ENCODE data around the gene MANSC1.

MANSC1 gene

GRCh38 chr12:12282202-12282601 is 67.8 kb downstream of the MANSC1 start:
- TF ChIP-seq CTCF (IDR thresholded peaks at IDR 0.05; ENCODE audit: insufficient read depth, low read length, poor library complexity, severe bottlenecking): no peak
- no peak for TF ChIP-seq EZH2phosphoT487 (conservative IDR thresholded peaks at IDR 0.05; ENCODE audit: low read length)
- no peak overlapping the region for H3K9ac ChIP-seq (ENCODE audit: low read length)
- H3K4me2 ChIP-seq (ENCODE audit: low read depth, low read length, poor library complexity, severe bottlenecking): no peak overlapping the region
- no peaks in the 10 kb centered on the region for H3K9me3 ChIP-seq (ENCODE audit: insufficient read depth, low read length)
- H3F3A ChIP-seq (ENCODE audit: insufficient read depth): no peaks in the 10 kb centered on the region
- no peaks in the 10 kb centered on the region for H3K27me3 ChIP-seq (ENCODE audit: low read length)
- H3K27ac ChIP-seq (ENCODE audit: low read depth, low read length): no peak overlapping the region
- H4K20me1 ChIP-seq (ENCODE audit: low read depth, low read length): no peaks in the 10 kb centered on the region
- no peaks in the 10 kb centered on the region for H3K9me2 ChIP-seq (replicated peaks; ENCODE audit: insufficient read depth, low read length)
- no peak overlapping the region for H2AFZ ChIP-seq (ENCODE audit: low read depth, low read length, severe bottlenecking)
- no peaks in the 10 kb centered on the region for H3K36me3 ChIP-seq (ENCODE audit: low read length)
- no peak overlapping the region for H3K4me3 ChIP-seq (ENCODE audit: insufficient read depth, low read length, poor library complexity, severe bottlenecking)
- no peaks in the 10 kb centered on the region for H3K79me2 ChIP-seq (ENCODE audit: insufficient read depth, low read length)

DNA sequence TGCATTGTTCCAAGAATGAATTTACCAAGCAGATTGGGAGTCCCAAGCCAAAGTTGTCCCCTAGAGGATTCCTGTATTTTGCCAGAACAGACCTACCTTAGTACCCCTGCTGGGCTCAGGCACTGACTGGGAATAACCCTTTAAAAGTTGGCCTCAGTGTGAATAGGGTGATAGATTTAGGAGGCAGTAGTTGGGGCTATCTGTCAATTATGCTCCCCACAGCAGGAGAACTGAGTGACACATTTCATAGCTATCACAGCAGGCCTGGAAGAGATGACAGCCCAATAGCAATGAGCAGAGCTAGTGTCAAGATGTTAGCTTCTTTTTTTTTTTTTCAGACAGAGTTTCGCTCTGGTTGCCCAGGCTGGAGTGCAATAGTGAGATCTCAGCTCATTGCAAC is 68.9 kb downstream of the MANSC1 start:
- Histone ChIP-seq H3K9ac (ENCODE audit: low read length) (no peak overlapping the region), H3K27ac (ENCODE audit: low read depth, low read length) (no peak overlapping the region), H3K9me2 (replicated peaks; ENCODE audit: insufficient read depth, low read length) (no peaks in the 10 kb centered on the region), H3K79me2 (ENCODE audit: insufficient read depth, low read length) (no peaks in the 10 kb centered on the region), H3F3A (ENCODE audit: insufficient read depth) (no peaks in the 10 kb centered on the region), H3K4me3 (ENCODE audit: insufficient read depth, low read length, poor library complexity, severe bottlenecking) (no peak overlapping the region), H3K4me2 (ENCODE audit: low read depth, low read length, poor library complexity, severe bottlenecking) (no peak overlapping the region), H2AFZ (ENCODE audit: low read depth, low read length, severe bottlenecking) (no peak overlapping the region), H3K36me3 (ENCODE audit: low read length) (no peaks in the 10 kb centered on the region), H3K27me3 (ENCODE audit: low read length) (no peaks in the 10 kb centered on the region), H3K9me3 (ENCODE audit: insufficient read depth, low read length) (no peaks in the 10 kb centered on the region), H4K20me1 (ENCODE audit: low read depth, low read length) (no peaks in the 10 kb centered on the region)
- TF ChIP-seq EZH2phosphoT487 (conservative IDR thresholded peaks at IDR 0.05; ENCODE audit: low read length): no peak
- no peak for TF ChIP-seq CTCF (IDR thresholded peaks at IDR 0.05; ENCODE audit: insufficient read depth, low read length, poor library complexity, severe bottlenecking)

- Histone ChIP-seq H3K27me3 (ENCODE audit: low read length) (no peaks in the 10 kb centered on the region), H4K20me1 (ENCODE audit: low read depth, low read length) (no peaks in the 10 kb centered on the region), H2AFZ (ENCODE audit: low read depth, low read length, severe bottlenecking) (no peak overlapping the region), H3F3A (ENCODE audit: insufficient read depth) (no peaks in the 10 kb centered on the region), H3K9me3 (ENCODE audit: insufficient read depth, low read length) (no peaks in the 10 kb centered on the region), H3K36me3 (ENCODE audit: low read length) (no peaks in the 10 kb centered on the region), H3K9ac (ENCODE audit: low read length) (no peak overlapping the region), H3K4me3 (ENCODE audit: insufficient read depth, low read length, poor library complexity, severe bottlenecking) (no peak overlapping the region), H3K27ac (ENCODE audit: low read depth, low read length) (no peak overlapping the region), H3K4me2 (ENCODE audit: low read depth, low read length, poor library complexity, severe bottlenecking) (no peak overlapping the region), H3K9me2 (replicated peaks; ENCODE audit: insufficient read depth, low read length) (no peaks in the 10 kb centered on the region), H3K79me2 (ENCODE audit: insufficient read depth, low read length) (no peaks in the 10 kb centered on the region)
- no peak for TF ChIP-seq EZH2phosphoT487 (conservative IDR thresholded peaks at IDR 0.05; ENCODE audit: low read length)
- no peak for TF ChIP-seq CTCF (IDR thresholded peaks at IDR 0.05; ENCODE audit: insufficient read depth, low read length, poor library complexity, severe bottlenecking)
These were observed 71.1 kb downstream of the MANSC1 start for GRCh38 chr12:12278899-12279298.
